HEK293 (cell line): ENCODE measurements around the gene GPR157.

ENCODE experiments used
- KLF10 ChIP-seq: fragments of 450-650 bp; IDR thresholded peaks from 2 replicates; pipeline ENCODE4 v1.5.1; 2018; ENCODE audit warnings: missing biosample characterization, mild to moderate bottlenecking, missing genetic modification characterization
- ZFP37 ChIP-seq: fragments of 450-650 bp; formaldehyde crosslinking; IDR thresholded peaks from 2 replicates; pipeline ENCODE4 v1.5.1; 2016; ENCODE audit warnings: missing biosample characterization, missing genetic modification characterization
- ZNF114 ChIP-seq: fragments of 450-650 bp; formaldehyde crosslinking; IDR thresholded peaks from 2 replicates; pipeline ENCODE4 v1.5.0; 2017; ENCODE audit warnings: missing biosample characterization, missing genetic modification characterization
- ZNF133 ChIP-seq: fragments of 450-650 bp; formaldehyde crosslinking; IDR thresholded peaks from 2 replicates; pipeline ENCODE4 v1.5.1; 2016; ENCODE audit warnings: missing biosample characterization, missing genetic modification characterization
- ZNF274 ChIP-seq, 2 experiments: fragments of 200-500 bp in 1 of 2; fragments of 450-650 bp in 1 of 2; sonication (Bioruptor generic) in 1 of 2; formaldehyde crosslinking in 1 of 2; IDR thresholded peaks; 2 replicates each; pipeline versions ENCODE4 v1.5.1 to v1.6.1; 2014 to 2016; ENCODE audit warnings: borderline replicate concordance in 1 of 2, inconsistent platforms in 1 of 2, low read length in 1 of 2, missing biosample characterization in 1 of 2, missing genetic modification characterization in 1 of 2
- ZNF768 ChIP-seq: fragments of 450-650 bp; formaldehyde crosslinking; IDR thresholded peaks from 2 replicates; pipeline ENCODE4 v1.5.1; 2018; ENCODE audit warnings: missing biosample characterization, mild to moderate bottlenecking, missing genetic modification characterization
- TF ChIP-seq, protein P1 (sequence below): fragments of 450-650 bp; formaldehyde crosslinking; IDR thresholded peaks from 2 replicates; pipeline ENCODE4 v1.5.1; 2016; ENCODE audit warnings: missing biosample characterization, missing genetic modification characterization
- TF ChIP-seq, protein P2 (sequence below): fragments of 450-650 bp; formaldehyde crosslinking; IDR thresholded peaks from 2 replicates; pipeline ENCODE4 v1.5.1; 2016; ENCODE audit warnings: missing biosample characterization, missing genetic modification characterization

DNA sequence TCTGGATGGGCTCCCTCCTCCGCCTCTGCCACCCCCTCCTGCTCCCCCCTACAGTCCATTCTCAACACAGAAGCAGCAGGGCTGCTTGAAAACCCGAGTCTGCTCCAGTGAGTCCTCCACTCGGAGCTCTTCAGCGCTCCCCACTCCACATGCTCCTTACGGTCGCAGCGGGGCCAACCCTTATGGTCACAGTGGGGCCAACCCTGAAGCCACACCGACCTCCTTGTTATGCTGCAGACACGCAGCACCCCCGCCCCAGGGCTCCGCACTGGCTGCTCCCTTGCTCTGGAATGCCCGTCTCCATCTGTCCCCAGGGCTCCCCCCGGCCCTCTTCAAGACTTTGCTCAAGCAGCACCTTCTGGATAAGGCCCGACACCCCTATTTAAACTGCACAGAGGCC is 22.6 kb downstream of the GPR157 start:
- TF ChIP-seq, protein P1, sequence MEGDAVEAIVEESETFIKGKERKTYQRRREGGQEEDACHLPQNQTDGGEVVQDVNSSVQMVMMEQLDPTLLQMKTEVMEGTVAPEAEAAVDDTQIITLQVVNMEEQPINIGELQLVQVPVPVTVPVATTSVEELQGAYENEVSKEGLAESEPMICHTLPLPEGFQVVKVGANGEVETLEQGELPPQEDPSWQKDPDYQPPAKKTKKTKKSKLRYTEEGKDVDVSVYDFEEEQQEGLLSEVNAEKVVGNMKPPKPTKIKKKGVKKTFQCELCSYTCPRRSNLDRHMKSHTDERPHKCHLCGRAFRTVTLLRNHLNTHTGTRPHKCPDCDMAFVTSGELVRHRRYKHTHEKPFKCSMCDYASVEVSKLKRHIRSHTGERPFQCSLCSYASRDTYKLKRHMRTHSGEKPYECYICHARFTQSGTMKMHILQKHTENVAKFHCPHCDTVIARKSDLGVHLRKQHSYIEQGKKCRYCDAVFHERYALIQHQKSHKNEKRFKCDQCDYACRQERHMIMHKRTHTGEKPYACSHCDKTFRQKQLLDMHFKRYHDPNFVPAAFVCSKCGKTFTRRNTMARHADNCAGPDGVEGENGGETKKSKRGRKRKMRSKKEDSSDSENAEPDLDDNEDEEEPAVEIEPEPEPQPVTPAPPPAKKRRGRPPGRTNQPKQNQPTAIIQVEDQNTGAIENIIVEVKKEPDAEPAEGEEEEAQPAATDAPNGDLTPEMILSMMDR (tag by site-specific recombination) = no peak
- TF ChIP-seq ZNF114 (no peak), ZNF274 (IDR thresholded peaks at IDR 0.05; ENCODE audit: low read length) (no peak), ZNF274 (tag by site-specific recombination; IDR thresholded peaks at IDR 0.05; ENCODE audit: borderline replicate concordance) (no peak), ZNF768 (tag by site-specific recombination) (no peak), KLF10 (no peak), ZNF133 (tag by site-specific recombination) (no peak), ZFP37 (tag by site-specific recombination) (no peak)
- TF ChIP-seq, protein P2, sequence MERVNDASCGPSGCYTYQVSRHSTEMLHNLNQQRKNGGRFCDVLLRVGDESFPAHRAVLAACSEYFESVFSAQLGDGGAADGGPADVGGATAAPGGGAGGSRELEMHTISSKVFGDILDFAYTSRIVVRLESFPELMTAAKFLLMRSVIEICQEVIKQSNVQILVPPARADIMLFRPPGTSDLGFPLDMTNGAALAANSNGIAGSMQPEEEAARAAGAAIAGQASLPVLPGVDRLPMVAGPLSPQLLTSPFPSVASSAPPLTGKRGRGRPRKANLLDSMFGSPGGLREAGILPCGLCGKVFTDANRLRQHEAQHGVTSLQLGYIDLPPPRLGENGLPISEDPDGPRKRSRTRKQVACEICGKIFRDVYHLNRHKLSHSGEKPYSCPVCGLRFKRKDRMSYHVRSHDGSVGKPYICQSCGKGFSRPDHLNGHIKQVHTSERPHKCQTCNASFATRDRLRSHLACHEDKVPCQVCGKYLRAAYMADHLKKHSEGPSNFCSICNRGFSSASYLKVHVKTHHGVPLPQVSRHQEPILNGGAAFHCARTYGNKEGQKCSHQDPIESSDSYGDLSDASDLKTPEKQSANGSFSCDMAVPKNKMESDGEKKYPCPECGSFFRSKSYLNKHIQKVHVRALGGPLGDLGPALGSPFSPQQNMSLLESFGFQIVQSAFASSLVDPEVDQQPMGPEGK (tag by site-specific recombination) = no peak
